ENCODE results near the gene PRUNE1. TPM values are rescaled to one million over a fixed set of nuclear protein-coding genes. Genes with fewer than 3 reads are reported as not detected.
A peak's percentile ranks its signal among the peaks of the same experiment; 100 is the strongest.

The PRUNE1 gene
- total and polyA plus RNA-seq, 2 donors (not counting 1 experiment from before 2014, with no cell fraction given) = 6.3 to 16.6 TPM

DNA sequence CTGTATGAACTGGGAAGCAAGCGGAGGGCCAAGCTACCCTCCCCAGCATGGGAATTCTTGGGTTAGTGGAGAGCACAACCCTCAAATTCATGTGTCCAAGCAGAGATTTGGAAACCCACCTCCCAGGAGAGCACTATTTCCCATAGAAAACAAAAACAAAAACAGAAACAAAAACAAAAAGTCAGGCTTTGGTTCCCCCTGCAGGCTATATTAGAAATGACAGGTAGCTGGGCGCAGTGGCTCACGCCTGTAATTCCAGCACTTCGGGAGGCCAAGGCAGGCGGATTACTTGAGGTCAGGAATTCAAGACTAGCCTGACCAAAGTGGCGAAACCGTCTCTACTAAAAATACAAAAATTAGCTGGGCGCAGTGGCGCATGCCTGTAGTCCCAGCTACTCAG lies 12.4 kb upstream of the PRUNE1 start:
- Histone ChIP-seq H3K9me3 (ENCODE audit: control insufficient read depth, insufficient read depth, low read depth, low read length) (no peaks in the 10 kb centered on the region), H3K79me2 (ENCODE audit: control insufficient read depth, insufficient read depth, low read length) (no peaks in the 10 kb centered on the region), H3K4me3 (replicated peaks in 1 of 4; ENCODE audit: control extremely low read depth in 1 of 4, insufficient read depth in 1 of 4, low read depth in 3 of 4, low read length in 4 of 4) (no peak overlapping the region), H3K36me3 (ENCODE audit: control insufficient read depth, insufficient read depth, low read length) (peaks cover 2% of the 10 kb centered on the region), H3K9ac (ENCODE audit: insufficient read depth, low read length) (no peak overlapping the region), H3K4me2 (ENCODE audit: extremely low read depth, insufficient read depth, low read length) (no peak overlapping the region), H4K20me1 (ENCODE audit: control insufficient read depth, extremely low read depth, insufficient read depth, low read length) (no peaks in the 10 kb centered on the region), H3K27me3 (ENCODE audit: control insufficient read depth, insufficient read depth, low read length) (no peaks in the 10 kb centered on the region), H2AFZ (ENCODE audit: low read length) (peak overlapping the region; percentile 55), H3K27ac (ENCODE audit: insufficient read depth, low read length) (no peak overlapping the region), H3K4me1 (ENCODE audit: control insufficient read depth, extremely low read depth, insufficient read depth, low read length) (no peaks in the 10 kb centered on the region)
- TF ChIP-seq EZH2 (IDR thresholded peaks at IDR 0.05; ENCODE audit: low read length, missing control alignments) = no peak
- TF ChIP-seq, protein P1, sequence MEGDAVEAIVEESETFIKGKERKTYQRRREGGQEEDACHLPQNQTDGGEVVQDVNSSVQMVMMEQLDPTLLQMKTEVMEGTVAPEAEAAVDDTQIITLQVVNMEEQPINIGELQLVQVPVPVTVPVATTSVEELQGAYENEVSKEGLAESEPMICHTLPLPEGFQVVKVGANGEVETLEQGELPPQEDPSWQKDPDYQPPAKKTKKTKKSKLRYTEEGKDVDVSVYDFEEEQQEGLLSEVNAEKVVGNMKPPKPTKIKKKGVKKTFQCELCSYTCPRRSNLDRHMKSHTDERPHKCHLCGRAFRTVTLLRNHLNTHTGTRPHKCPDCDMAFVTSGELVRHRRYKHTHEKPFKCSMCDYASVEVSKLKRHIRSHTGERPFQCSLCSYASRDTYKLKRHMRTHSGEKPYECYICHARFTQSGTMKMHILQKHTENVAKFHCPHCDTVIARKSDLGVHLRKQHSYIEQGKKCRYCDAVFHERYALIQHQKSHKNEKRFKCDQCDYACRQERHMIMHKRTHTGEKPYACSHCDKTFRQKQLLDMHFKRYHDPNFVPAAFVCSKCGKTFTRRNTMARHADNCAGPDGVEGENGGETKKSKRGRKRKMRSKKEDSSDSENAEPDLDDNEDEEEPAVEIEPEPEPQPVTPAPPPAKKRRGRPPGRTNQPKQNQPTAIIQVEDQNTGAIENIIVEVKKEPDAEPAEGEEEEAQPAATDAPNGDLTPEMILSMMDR (conservative IDR thresholded peaks at IDR 0.05 in 1 of 2, IDR thresholded peaks at IDR 0.05 in 1 of 2; ENCODE audit: low read depth in 1 of 2, low read length in 2 of 2) = peak; percentile 53 to 69
- DNase-seq (ENCODE audit: low read depth in 2 of 2) = peak in 1 of 2 donors; percentile 49

DNA sequence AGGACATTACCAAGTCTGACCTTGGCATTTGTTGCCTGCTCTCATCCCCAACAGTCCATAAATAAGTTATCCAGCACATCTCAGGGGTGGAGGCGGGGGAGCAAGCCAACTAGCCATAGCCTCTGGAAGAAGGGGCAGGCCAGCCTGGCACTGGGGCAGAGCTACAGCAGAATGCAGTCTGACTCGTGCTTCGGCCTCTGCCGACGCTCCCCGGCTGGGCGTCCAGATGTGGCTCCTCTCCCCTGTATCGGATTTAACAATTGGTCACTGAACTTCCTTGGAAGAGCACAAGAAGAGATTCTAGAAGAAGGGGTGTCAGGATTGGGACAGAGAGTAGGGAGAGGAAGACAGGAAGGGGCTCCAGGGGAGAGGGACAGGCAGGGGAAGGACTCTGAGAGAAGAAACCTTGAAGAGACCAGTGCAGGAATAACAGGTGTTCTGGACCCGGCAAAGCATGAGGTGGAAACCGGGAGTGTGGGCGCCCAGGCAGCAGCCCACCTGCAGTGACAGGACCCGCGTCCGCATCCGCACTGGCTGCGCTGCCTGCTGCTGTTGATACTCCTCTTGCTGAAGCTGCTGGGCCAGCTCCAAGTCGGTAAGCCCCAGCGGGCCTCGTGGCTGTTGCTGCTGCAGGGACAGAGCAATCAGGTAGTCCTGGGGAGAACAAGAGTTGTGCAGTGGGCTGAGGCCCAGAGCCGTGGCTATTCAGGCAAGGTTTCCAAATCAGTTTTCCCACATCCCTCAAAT lies 10.9 kb upstream of the PRUNE1 start:
- DNase-seq (ENCODE audit: low read depth in 2 of 2) = no peak
- TF ChIP-seq, protein P1 (conservative IDR thresholded peaks at IDR 0.05 in 1 of 2, IDR thresholded peaks at IDR 0.05 in 1 of 2; ENCODE audit: low read depth in 1 of 2, low read length in 2 of 2) = no peak
- no peak for TF ChIP-seq EZH2 (IDR thresholded peaks at IDR 0.05; ENCODE audit: low read length, missing control alignments)

DNA sequence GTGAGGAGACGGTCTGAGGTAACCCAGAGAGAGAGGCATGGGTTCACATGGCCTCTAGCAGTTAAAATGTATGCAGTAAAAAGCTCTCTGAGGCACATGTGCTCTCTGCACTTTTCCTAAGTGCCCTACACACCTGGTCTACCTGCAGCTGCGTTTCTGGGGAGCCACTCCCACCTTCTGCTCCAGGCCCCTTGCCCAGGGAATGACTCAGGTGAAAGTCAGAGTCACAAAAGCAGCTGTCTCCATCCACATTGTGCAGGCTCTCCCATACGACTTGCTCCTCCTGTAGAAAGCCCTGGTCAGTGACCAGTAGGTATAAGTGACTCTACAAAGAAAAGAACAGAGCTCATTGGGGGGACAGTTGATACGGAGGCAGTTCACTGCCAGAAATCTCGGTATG lies 10.3 kb upstream of the PRUNE1 start:
- H4K20me1 ChIP-seq (ENCODE audit: control insufficient read depth, extremely low read depth, insufficient read depth, low read length) = no peaks in the 10 kb centered on the region
- H2AFZ ChIP-seq (ENCODE audit: low read length) = no peak overlapping the region
- H3K36me3 ChIP-seq (ENCODE audit: control insufficient read depth, insufficient read depth, low read length) = peaks cover 5% of the 10 kb centered on the region
- no peak for DNase-seq (ENCODE audit: low read depth in 2 of 2)
- H3K27ac ChIP-seq (ENCODE audit: insufficient read depth, low read length) = no peak overlapping the region
- no peaks in the 10 kb centered on the region for H3K9me3 ChIP-seq (ENCODE audit: control insufficient read depth, insufficient read depth, low read depth, low read length)
- H3K4me3 ChIP-seq (replicated peaks in 1 of 4; ENCODE audit: control extremely low read depth in 1 of 4, insufficient read depth in 1 of 4, low read depth in 3 of 4, low read length in 4 of 4) = no peak overlapping the region
- no peaks in the 10 kb centered on the region for H3K4me1 ChIP-seq (ENCODE audit: control insufficient read depth, extremely low read depth, insufficient read depth, low read length)
- H3K9ac ChIP-seq (ENCODE audit: insufficient read depth, low read length) = no peak overlapping the region
- no peak overlapping the region for H3K4me2 ChIP-seq (ENCODE audit: extremely low read depth, insufficient read depth, low read length)
- H3K27me3 ChIP-seq (ENCODE audit: control insufficient read depth, insufficient read depth, low read length) = no peaks in the 10 kb centered on the region
- TF ChIP-seq EZH2 (IDR thresholded peaks at IDR 0.05; ENCODE audit: low read length, missing control alignments) = no peak
- TF ChIP-seq, protein P1 (conservative IDR thresholded peaks at IDR 0.05 in 1 of 2, IDR thresholded peaks at IDR 0.05 in 1 of 2; ENCODE audit: low read depth in 1 of 2, low read length in 2 of 2) = no peak
- H3K79me2 ChIP-seq (ENCODE audit: control insufficient read depth, insufficient read depth, low read length) = no peaks in the 10 kb centered on the region

More for the DNA sequence above, 10.9 kb upstream of the PRUNE1 start:
- no peak overlapping the region for H3K4me2 ChIP-seq (ENCODE audit: extremely low read depth, insufficient read depth, low read length)
- no peaks in the 10 kb centered on the region for H3K9me3 ChIP-seq (ENCODE audit: control insufficient read depth, insufficient read depth, low read depth, low read length)
- no peak overlapping the region for H2AFZ ChIP-seq (ENCODE audit: low read length)
- no peak overlapping the region for H3K27ac ChIP-seq (ENCODE audit: insufficient read depth, low read length)
- no peaks in the 10 kb centered on the region for H3K4me1 ChIP-seq (ENCODE audit: control insufficient read depth, extremely low read depth, insufficient read depth, low read length)
- H3K27me3 ChIP-seq (ENCODE audit: control insufficient read depth, insufficient read depth, low read length) = no peaks in the 10 kb centered on the region
- H4K20me1 ChIP-seq (ENCODE audit: control insufficient read depth, extremely low read depth, insufficient read depth, low read length) = no peaks in the 10 kb centered on the region
- H3K36me3 ChIP-seq (ENCODE audit: control insufficient read depth, insufficient read depth, low read length) = peaks cover 5% of the 10 kb centered on the region
- H3K79me2 ChIP-seq (ENCODE audit: control insufficient read depth, insufficient read depth, low read length) = no peaks in the 10 kb centered on the region
- no peak overlapping the region for H3K4me3 ChIP-seq (replicated peaks in 1 of 4; ENCODE audit: control extremely low read depth in 1 of 4, insufficient read depth in 1 of 4, low read depth in 3 of 4, low read length in 4 of 4)
- no peak overlapping the region for H3K9ac ChIP-seq (ENCODE audit: insufficient read depth, low read length)
